ENCODE data around the gene CMIP. TPM values are rescaled to one million over a fixed set of nuclear protein-coding genes. Genes with fewer than 3 reads are reported as not detected.

CMIP gene
- total RNA-seq, 1 donor from 2014 or later: 45.8 TPM

- H3K27me3 Mint-ChIP-seq (ENCODE audit: insufficient read depth): no peaks in the 10 kb centered on the region
- H3K27ac Mint-ChIP-seq: no peak overlapping the region
- peaks cover 63% of the 10 kb centered on the region for H3K4me1 Mint-ChIP-seq (ENCODE audit: low read depth)
- peaks cover 22% of the 10 kb centered on the region for H3K36me3 Mint-ChIP-seq (ENCODE audit: low read depth)
- no peak overlapping the region for H3K4me3 Mint-ChIP-seq
- no peak for DNase-seq (ENCODE audit: low spot score)
- H3K9me3 Mint-ChIP-seq: no peaks in the 10 kb centered on the region
- intact Hi-C loops (cut with micrococcal nuclease): loop anchor here (10.0 kb wide), 1 partner anchor 48 kb away; no protein-coding TSS in a partner anchor
Observed at GRCh38 chr16:81472391-81472790, 27.8 kb downstream of the CMIP start.

- Mint-ChIP-seq H3K36me3 (ENCODE audit: low read depth) (peaks cover 25% of the 10 kb centered on the region), H3K27ac (no peak overlapping the region)
- intact Hi-C loops (cut with micrococcal nuclease): loop anchor here (10.0 kb wide), 1 partner anchor 48 kb away; no protein-coding TSS in a partner anchor
Observed at GRCh38 chr16:81473066-81473488, 28.5 kb downstream of the CMIP start.

GRCh38 chr16:81473558-81473957 is 28.9 kb downstream of the CMIP start:
- peaks cover 23% of the 10 kb centered on the region for H3K36me3 Mint-ChIP-seq (ENCODE audit: low read depth)
- intact Hi-C loops (cut with micrococcal nuclease): loop anchor here (10.0 kb wide), 1 partner anchor 49 kb away; no protein-coding TSS in a partner anchor
- no peaks in the 10 kb centered on the region for H3K27me3 Mint-ChIP-seq (ENCODE audit: insufficient read depth)
- H3K4me1 Mint-ChIP-seq (ENCODE audit: low read depth): peaks cover 70% of the 10 kb centered on the region
- DNase-seq (ENCODE audit: low spot score): no peak
- no peaks in the 10 kb centered on the region for H3K9me3 Mint-ChIP-seq
- H3K27ac Mint-ChIP-seq: no peak overlapping the region
- H3K4me3 Mint-ChIP-seq: no peak overlapping the region

More at GRCh38 chr16:81473066-81473488, 28.5 kb downstream of the CMIP start:
- DNase-seq (ENCODE audit: low spot score): no peak
- no peak overlapping the region for H3K4me3 Mint-ChIP-seq
- peaks cover 70% of the 10 kb centered on the region for H3K4me1 Mint-ChIP-seq (ENCODE audit: low read depth)
- H3K9me3 Mint-ChIP-seq: no peaks in the 10 kb centered on the region
- H3K27me3 Mint-ChIP-seq (ENCODE audit: insufficient read depth): no peaks in the 10 kb centered on the region

GRCh38 chr16:81473969-81474959 is 29.7 kb downstream of the CMIP start:
- no peaks in the 10 kb centered on the region for H3K27me3 Mint-ChIP-seq (ENCODE audit: insufficient read depth)
- peaks cover 70% of the 10 kb centered on the region for H3K4me1 Mint-ChIP-seq (ENCODE audit: low read depth)
- peaks cover 27% of the 10 kb centered on the region for H3K36me3 Mint-ChIP-seq (ENCODE audit: low read depth)
- no peak overlapping the region for H3K27ac Mint-ChIP-seq
- H3K9me3 Mint-ChIP-seq: no peaks in the 10 kb centered on the region
- H3K4me3 Mint-ChIP-seq: no peak overlapping the region
- intact Hi-C loops (cut with micrococcal nuclease): loop anchor here (10.0 kb wide), 1 partner anchor 49 kb away; no protein-coding TSS in a partner anchor
- DNase-seq (ENCODE audit: low spot score): no peak

- no peak overlapping the region for H3K4me3 Mint-ChIP-seq
- intact Hi-C loops (cut with micrococcal nuclease): loop anchor here (10.0 kb wide), 1 partner anchor 53 kb away; no protein-coding TSS in a partner anchor
- H3K36me3 Mint-ChIP-seq (ENCODE audit: low read depth): peaks cover 40% of the 10 kb centered on the region
- no peak for DNase-seq (ENCODE audit: low spot score)
- H3K4me1 Mint-ChIP-seq (ENCODE audit: low read depth): peaks cover 69% of the 10 kb centered on the region
- no peak overlapping the region for H3K27ac Mint-ChIP-seq
- no peaks in the 10 kb centered on the region for H3K9me3 Mint-ChIP-seq
- H3K27me3 Mint-ChIP-seq (ENCODE audit: insufficient read depth): no peaks in the 10 kb centered on the region
Observed at GRCh38 chr16:81477697-81478693, 33.4 kb downstream of the CMIP start.

GRCh38 chr16:81478876-81479511 is 34.4 kb downstream of the CMIP start:
- H3K4me3 Mint-ChIP-seq: no peak overlapping the region
- DNase-seq (ENCODE audit: low spot score): no peak
- no peaks in the 10 kb centered on the region for H3K27me3 Mint-ChIP-seq (ENCODE audit: insufficient read depth)
- H3K36me3 Mint-ChIP-seq (ENCODE audit: low read depth): peaks cover 38% of the 10 kb centered on the region
- H3K9me3 Mint-ChIP-seq: no peaks in the 10 kb centered on the region
- intact Hi-C loops (cut with micrococcal nuclease): loop anchor here (10.0 kb wide), 1 partner anchor 54 kb away; no protein-coding TSS in a partner anchor
- no peak overlapping the region for H3K27ac Mint-ChIP-seq
- H3K4me1 Mint-ChIP-seq (ENCODE audit: low read depth): peaks cover 68% of the 10 kb centered on the region

GRCh38 chr16:81480606-81481206 is 36.1 kb downstream of the CMIP start:
- peaks cover 68% of the 10 kb centered on the region for H3K4me1 Mint-ChIP-seq (ENCODE audit: low read depth)
- H3K27ac Mint-ChIP-seq: no peak overlapping the region
- no peak overlapping the region for H3K4me3 Mint-ChIP-seq
- DNase-seq (ENCODE audit: low spot score): no peak
- peaks cover 31% of the 10 kb centered on the region for H3K36me3 Mint-ChIP-seq (ENCODE audit: low read depth)
- no peaks in the 10 kb centered on the region for H3K9me3 Mint-ChIP-seq
- no peaks in the 10 kb centered on the region for H3K27me3 Mint-ChIP-seq (ENCODE audit: insufficient read depth)
- intact Hi-C loops (cut with micrococcal nuclease): no loop called here

- DNase-seq (ENCODE audit: low spot score): no peak
- Mint-ChIP-seq H3K27me3 (ENCODE audit: insufficient read depth) (no peaks in the 10 kb centered on the region), H3K27ac (no peak overlapping the region), H3K9me3 (no peaks in the 10 kb centered on the region), H3K4me3 (no peak overlapping the region), H3K4me1 (ENCODE audit: low read depth) (peaks cover 62% of the 10 kb centered on the region), H3K36me3 (ENCODE audit: low read depth) (peaks cover 27% of the 10 kb centered on the region)
- intact Hi-C loops (cut with micrococcal nuclease): no loop called here
Observed at GRCh38 chr16:81481207-81481821, 36.7 kb downstream of the CMIP start.

- Mint-ChIP-seq H3K9me3 (no peaks in the 10 kb centered on the region), H3K27me3 (ENCODE audit: insufficient read depth) (no peaks in the 10 kb centered on the region), H3K4me1 (ENCODE audit: low read depth) (peaks cover 51% of the 10 kb centered on the region), H3K36me3 (ENCODE audit: low read depth) (peaks cover 20% of the 10 kb centered on the region), H3K4me3 (no peak overlapping the region), H3K27ac (no peak overlapping the region)
- no peak for DNase-seq (ENCODE audit: low spot score)
- intact Hi-C loops (cut with micrococcal nuclease): no loop called here
Observed at GRCh38 chr16:81482329-81483063, 37.9 kb downstream of the CMIP start.

GRCh38 chr16:81483064-81483969 is 38.7 kb downstream of the CMIP start:
- Mint-ChIP-seq H3K27me3 (ENCODE audit: insufficient read depth) (no peaks in the 10 kb centered on the region), H3K9me3 (no peaks in the 10 kb centered on the region), H3K4me1 (ENCODE audit: low read depth) (peaks cover 42% of the 10 kb centered on the region), H3K36me3 (ENCODE audit: low read depth) (peaks cover 18% of the 10 kb centered on the region), H3K4me3 (no peak overlapping the region), H3K27ac (no peak overlapping the region)
- DNase-seq (ENCODE audit: low spot score): no peak
- intact Hi-C loops (cut with micrococcal nuclease): no loop called here
